HTERT RPE-1 (cell line): ENCODE measurements around the gene OSBPL9.
"Not testable (repeated sequence)": the region's sequence is repeated elsewhere in the genome, so short reads cannot be mapped to it uniquely, and the experiment has no call there.

Experiments used
- in situ Hi-C: fragments of 300-500 bp; cut with MboI; formaldehyde crosslinking; loops from 4 replicates; pipeline ENCODE4 v1.14.3; 2020; ENCODE audit warnings: low sequenced_read_pairs

OSBPL9 gene

GRCh38 chr1:51605961-51606723 lies 10.8 kb upstream of the OSBPL9 start:
- in situ Hi-C loops = no loop called here

DNA sequence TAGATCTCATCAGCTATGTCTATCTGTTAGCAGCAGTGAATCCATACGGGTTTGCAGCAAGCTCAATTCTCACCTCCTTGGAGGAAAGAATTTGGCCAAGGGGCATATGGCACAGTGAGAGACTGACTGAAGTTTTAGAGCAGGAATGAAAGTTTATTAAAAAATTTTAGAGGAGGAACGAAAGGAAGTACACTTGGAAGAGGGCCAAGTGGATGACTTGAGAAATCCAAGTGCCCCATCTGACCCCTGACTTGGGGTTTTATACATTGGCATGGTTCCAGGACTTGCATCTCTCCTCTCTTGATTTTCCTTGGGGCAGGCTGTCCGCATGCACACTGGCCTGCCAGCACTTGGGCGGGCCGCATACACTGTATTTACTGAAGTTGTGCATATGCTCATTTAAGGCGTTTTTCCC lies 9.2 kb upstream of the OSBPL9 start:
- in situ Hi-C loops = no loop called here

DNA sequence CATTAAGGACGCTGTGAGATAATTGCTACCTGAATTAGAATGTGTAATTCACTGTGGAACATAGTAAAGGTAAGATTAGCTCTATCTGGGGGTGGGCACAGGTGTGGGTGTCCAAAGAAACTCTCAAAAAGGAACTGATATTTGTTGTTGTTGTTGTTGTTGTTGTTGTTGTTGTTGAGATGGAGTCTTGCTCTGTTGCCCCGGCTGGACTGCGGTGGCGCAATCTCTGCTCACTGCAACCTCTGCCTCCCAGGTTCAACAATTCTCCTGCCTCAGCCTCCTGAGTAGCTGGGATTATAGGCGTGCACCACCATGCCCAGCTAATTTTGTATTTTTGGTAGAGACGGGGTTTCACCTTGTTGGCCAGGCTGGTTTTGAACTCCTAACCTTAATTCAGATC lies 6.8 kb upstream of the OSBPL9 start:
- in situ Hi-C loops = not testable (repeated sequence)

DNA sequence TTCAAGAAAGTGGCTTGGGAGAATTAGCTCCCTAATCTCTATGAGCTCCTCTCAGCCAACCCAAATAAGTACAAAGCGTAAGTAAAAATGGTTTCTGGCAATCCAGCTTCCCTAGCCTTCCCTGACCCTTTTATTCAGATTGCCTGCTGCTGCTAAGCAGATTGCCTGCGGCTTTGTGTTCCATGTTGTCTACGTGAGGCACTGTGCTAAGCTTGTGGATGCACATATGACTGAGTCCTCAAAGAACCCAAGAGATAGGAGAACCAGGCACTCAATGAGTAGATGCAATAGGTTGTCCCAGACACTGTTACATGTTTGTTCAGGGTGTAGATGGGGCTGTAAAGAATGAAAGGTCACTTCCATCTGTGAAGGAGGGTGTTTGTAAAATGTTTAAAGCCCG lies 6.3 kb upstream of the OSBPL9 start:
- in situ Hi-C loops = no loop called here

- in situ Hi-C loops = no loop called here
Measured at GRCh38 chr1:51612447-51612961, 4.4 kb upstream of the OSBPL9 start.

GRCh38 chr1:51615780-51616291 lies 1.1 kb upstream of the OSBPL9 start:
- in situ Hi-C loops = no loop called here

DNA sequence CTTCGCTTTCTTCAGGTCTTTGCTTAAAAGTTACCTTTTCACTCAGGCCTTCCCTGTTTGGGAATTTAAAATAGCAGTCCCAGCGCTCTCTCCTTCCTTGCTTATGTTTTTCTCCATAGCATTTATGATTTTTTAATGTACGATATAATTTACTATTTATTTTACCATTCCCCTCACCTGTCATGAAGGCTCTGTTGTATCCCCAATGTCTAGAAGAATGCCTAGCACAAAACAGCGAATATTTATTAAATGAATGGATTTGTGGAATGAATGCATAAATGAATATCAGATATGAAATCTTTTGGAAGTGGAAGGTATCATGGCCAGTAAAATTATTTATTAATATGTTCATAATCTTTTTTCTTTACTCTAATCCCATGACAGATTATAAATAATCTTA lies 402 bp upstream of the OSBPL9 start:
- in situ Hi-C loops = no loop called here

GRCh38 chr1:51618715-51619114 lies 1.8 kb downstream of the OSBPL9 start:
- in situ Hi-C loops = no loop called here

DNA sequence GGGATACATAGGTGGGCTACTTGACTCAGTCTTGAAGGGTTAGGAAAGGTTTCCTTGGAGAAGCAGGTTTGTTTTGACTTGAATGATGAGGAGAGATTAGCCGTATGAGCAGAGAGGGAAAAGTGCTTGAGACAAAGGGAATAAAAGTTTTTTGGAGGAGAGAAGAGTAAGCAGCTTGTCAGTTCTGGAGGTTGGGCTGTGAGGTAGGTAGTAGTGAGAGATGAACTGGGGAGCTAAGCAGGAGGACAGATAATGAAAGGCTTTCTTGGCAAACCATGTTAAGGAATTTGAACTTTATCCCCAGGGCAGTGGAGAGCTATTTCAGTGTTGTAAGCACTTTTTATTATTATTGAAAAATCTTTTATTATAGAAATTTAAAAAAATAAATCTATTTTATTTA lies 3.6 kb downstream of the OSBPL9 start:
- in situ Hi-C loops = no loop called here

GRCh38 chr1:51621161-51621560 lies 4.3 kb downstream of the OSBPL9 start:
- in situ Hi-C loops = no loop called here

GRCh38 chr1:51621841-51622454 lies 5.1 kb downstream of the OSBPL9 start:
- in situ Hi-C loops = no loop called here

- in situ Hi-C loops = no loop called here
Measured at GRCh38 chr1:51622455-51622913, 5.6 kb downstream of the OSBPL9 start.

- in situ Hi-C loops = no loop called here
Measured at GRCh38 chr1:51623025-51623424, 6.1 kb downstream of the OSBPL9 start.

DNA sequence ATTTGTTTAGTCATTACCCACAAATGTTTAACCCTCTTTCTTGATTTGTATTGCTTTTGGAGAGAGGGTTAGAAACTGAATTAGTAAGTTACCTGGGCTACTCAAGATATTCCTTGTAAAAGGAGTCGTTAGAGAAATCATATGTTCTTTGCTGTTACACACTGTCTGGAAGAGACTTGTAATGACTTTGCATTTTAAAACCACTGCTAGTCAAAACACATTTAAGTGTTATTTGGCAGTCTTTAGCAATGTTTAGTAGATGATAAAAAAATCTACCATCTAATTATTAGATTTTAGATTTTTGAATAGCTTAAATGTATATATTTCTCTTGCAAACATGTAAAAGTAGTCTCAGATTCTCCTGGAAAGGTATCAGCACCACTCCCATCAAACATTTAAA lies 6.6 kb downstream of the OSBPL9 start:
- in situ Hi-C loops = no loop called here

DNA sequence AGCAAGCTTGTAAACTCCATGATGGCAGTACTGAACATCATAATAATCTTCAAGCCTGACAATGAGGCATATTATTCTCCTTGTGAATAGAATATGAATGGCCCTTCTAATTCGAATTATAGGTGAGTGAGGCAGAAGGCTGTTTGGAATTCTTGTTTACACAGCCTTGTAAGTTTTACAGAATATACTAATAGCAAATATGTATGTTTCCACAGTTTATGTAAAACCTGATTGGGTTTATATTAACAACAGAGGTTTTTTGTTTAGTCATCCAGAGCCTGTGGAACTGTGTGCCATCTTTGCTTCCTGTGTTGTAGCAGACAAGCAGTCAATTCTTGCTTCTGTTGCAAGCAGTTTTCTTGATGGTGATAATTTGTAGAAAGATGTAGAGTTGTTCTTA lies 8.0 kb downstream of the OSBPL9 start:
- in situ Hi-C loops = no loop called here

GRCh38 chr1:51627672-51628071 lies 10.8 kb downstream of the OSBPL9 start:
- in situ Hi-C loops = no loop called here

GRCh38 chr1:51628715-51629590 lies 12.1 kb downstream of the OSBPL9 start:
- in situ Hi-C loops = no loop called here

- in situ Hi-C loops = no loop called here
Measured at GRCh38 chr1:51629918-51630317, 13.0 kb downstream of the OSBPL9 start.

- in situ Hi-C loops = no loop called here
Measured at GRCh38 chr1:51630393-51630792, 13.5 kb downstream of the OSBPL9 start.

- in situ Hi-C loops = no loop called here
Measured at GRCh38 chr1:51630922-51631321, 14.0 kb downstream of the OSBPL9 start.

DNA sequence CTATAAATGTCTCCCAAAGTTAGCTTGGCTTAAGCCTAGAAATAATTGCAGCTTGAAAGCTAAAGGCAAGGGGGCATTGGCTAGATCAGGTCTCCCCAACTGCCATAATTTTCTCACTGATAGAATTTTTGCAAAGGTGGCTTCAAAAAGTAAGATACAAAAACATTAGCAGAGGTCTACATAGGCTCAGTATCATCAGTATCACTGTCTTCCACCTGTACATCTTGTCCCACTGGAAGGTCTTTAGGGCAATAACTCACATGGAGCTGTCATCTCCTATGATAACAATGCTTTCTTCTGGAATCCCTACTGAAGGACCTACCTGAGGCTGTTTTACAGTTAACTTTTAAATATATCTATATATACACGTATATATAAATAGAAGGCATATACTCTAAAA lies 14.9 kb downstream of the OSBPL9 start:
- in situ Hi-C loops = no loop called here
